GM21526 (cell line): ENCODE measurements around the gene XPNPEP2.

ENCODE experiments used
- ATAC-seq: cut with Tn5 transposase; IDR thresholded peaks from one replicate; pipeline ENCODE4 v1.9.1; 2021; ENCODE audit warnings: moderate library complexity; ENCODE audit not compliant: unreplicated experiment, low FRiP score

Gene XPNPEP2

DNA sequence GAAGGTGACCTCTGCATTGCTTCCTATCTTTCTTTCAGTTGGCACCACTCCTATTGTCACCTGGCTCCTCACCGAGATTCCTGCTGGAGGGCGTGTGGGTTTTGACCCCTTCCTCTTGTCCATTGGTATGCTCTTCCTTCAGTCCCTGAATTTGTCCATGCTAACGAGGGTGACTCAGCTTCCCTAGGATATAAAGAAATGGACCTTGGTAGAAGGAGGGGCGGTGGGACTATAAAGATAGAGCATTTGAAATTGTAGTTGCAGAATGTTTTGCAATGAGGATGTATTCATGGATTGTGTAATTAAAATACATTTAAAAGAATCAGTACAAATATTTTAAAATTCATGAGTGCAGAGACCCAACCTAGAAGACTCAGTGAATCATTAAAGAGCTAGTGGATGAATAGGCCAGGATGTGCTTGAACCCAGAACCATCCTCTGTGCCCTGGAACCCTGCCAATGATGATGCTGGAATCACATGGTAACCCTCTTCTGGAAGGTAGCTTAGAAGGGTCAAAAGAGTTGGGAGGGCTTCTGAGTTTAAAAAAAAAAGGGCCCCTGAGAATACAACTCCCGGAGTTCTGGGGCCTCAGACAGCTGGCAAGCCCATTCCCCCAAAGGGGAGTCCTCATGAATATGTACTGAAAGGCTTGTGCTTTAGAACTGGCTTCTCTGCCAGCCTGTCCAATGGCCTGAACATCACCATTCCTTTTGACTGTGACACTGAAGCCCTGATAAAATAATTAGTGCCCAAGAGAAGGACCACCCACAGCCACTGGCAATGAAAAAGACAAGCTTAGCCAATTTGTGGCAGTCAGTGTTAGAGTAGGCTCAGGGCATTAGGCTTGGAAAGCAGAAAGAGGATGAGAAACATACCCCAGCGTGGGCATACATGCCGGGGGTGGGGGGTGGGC is 8.0 kb downstream of the XPNPEP2 start:
- ATAC-seq, result no peak

DNA sequence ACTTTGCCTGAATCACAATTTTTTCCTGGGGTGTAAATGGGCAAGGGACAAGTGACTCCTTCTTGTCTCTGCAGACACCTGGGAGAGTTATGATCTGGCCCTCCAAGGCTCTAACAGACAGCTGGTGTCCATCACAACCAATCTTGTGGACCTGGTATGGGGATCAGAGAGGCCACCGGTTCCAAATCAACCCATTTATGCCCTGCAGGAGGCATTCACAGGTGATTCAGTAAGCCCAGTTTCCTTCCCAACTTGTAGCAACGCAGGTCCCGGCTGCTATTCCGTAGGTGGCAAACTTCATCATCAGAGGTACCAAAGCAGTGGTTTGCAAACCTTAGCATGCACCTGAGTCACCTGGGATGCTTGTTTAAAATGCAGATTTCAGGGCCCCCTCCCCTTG is 8.8 kb downstream of the XPNPEP2 start:
- no peak for ATAC-seq

DNA sequence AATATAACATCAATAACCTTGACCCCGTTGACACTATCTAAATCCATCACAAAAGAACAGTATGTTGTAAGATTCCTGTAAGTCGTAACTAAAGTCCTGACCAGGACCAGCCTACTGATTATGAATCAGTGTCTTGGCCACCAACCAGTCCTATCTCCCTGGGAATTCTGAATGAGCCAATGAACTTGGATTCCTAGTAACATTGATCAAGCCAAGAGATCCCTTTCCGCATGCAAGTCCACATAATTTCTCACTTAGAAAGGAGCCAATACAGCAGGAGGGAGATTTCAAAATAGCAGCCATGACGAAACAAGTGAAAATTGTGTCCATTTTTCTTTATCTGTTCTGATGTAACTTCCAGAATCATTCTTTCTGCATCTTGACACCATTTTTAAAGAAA is 9.5 kb downstream of the XPNPEP2 start:
- no peak for ATAC-seq

DNA sequence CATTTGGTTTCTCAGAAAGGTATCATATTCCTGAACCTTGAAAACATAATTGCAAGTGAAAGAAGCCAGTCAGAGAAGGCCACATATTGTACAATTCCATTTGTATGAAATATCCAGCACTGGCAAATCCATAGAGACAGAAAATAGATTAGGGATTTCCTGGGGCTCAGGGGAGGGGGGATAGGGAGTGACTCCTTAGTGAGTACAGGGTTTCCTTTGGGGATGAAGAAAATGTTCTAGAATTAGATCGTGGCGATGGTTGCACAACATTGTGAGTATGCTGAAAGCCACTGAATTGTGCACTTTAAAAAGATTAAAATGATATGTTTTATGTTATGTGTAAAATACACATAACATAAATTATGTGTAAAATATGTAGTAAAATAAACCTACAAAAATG is 10.3 kb downstream of the XPNPEP2 start:
- ATAC-seq, result no peak

DNA sequence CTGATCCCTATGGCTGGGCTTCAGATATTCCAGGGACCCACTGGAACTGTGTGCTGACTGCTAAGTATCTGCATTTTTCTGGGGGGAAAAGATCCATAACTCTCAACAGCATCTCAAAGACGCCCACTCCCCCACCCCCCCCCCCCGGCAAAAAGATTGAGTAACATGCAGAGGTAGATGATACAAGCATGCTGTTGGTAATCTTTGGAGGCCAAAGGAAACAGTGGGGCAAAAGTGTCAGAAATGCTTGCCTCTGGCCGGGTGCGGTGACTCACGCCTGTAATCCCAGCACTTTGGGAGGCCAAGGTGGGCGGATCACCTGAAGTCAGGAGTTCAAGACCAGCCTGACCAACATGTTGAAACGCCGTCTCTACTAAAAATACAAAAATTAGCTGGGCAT is 12.2 kb downstream of the XPNPEP2 start:
- ATAC-seq, result no peak

DNA sequence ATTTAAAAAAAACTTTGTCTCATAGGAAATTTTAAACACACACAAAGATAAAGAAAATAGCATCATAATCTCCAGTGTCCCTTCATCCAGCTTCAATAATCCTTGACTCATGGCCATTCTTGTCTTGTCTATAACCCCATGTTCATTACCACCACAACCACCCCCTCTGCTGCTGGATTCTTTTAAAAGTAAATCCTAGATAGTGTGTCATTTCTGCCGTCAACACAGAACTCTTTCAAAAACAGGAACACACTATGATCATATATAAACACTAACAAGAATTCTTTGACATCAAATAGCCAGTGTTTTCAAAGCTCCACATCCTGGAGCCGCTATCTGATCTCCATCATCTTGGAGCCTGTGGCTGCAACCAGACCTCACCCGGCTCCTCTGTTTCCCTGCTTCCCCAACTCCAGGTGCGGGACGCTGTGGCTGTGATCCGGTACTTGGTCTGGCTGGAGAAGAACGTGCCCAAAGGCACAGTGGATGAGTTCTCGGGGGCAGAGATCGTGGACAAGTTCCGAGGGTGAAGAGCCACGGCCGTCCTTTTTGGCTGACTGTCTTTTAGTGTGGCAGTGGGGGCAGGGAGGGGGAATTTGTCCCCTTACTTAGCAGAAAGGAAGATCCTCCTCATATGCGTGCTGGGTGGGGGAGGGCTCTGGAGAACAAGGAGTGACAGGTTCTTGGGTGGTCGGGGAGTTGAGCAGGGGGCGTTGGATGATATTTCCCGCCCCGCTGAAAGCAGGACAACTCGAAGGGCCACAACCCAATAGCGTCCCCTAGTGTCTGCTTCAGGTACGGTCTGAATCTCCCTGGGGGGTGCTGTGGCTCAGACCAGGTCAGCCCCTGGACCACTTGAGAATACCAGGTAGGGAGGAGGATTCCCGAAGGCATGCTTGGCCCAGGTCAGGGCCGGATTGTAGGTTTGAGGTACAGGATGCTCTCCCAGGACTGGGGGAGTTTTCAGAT is 15.6 kb downstream of the XPNPEP2 start:
- no peak for ATAC-seq

DNA sequence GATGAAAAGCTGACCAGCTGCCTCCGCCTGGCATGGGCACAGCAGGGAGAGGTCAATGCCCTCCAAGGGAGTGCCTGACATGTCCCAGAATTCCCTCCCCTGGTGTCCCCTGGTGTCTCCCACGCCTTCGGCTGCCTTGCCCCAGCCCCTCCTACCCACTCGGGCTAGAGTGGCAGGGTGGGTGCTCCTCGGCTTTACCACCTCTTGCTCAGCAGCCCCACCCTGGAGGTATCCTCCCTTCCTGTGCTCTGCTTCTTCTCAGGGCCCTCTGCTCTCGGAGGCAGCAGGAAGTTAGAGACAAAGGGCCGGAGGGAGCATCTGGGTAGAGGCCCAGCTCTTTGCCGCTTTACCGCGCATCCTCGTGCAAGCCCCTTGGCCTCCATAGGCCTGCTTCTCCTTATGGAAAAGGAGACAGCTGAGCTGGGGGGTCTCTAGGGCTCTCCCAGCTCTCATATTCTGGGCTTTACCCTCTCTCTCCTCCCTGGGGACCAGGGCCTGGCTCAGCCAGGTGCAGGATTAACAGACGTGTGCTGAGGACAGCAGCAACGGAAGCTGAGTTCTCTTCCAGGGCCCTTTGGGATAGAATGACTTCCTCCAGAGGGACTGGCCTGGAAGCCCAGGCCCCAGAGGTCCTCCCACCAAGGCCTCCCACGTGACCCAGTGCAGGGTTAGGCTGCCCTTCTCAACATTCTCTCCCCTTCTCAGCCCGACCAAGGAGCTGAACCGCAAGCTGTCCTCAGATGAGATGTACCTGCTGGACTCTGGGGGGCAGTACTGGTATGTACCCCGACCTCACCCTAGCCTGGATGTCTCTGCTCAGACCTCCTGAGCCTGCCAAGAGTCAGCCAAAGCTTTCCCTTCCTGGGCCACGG is 17.2 kb downstream of the XPNPEP2 start:
- ATAC-seq, result no peak

DNA sequence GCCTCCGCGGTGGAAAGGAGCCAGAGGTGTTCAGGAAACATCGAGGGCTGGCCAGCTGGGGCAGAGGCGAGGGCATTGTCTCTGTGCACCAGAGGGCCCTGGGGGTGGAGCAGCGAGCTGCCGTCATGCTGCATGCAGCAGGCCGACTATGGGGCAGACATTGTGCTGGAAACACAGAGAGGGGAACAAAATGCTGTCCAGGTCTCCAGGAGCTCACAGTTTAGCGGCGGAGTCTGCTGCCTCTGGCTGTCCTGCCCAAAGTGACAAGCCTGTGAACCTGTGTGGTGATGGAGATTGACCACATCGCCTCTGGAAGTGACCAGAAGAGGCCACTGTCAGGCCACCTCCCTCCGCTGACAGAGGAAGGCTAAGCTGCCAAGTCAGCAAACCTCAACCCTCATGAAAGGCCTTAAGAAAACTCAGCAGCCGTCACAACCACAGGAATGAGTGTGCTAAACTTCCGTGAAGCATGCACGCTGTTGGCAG is 20.8 kb downstream of the XPNPEP2 start:
- ATAC-seq, result no peak

DNA sequence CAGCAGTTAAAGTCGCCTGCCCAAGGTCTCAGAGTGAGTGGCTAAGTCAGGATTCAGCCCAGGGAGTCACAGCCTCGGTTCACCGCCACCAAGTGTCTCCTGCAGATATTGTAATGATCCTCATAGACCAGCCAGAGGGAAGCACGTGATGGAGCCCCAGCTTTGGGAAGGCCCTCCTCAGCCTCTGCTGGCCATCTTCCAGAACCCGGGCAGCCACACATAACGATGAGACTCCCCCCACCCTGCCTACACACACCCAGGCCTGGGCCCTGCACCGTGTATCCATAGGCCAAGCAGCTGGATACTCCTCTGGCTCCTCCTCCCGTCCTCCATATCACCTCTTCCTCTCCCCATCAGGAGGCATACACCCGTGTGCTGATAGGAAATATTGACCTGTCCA is 21.4 kb downstream of the XPNPEP2 start:
- ATAC-seq, result no peak

DNA sequence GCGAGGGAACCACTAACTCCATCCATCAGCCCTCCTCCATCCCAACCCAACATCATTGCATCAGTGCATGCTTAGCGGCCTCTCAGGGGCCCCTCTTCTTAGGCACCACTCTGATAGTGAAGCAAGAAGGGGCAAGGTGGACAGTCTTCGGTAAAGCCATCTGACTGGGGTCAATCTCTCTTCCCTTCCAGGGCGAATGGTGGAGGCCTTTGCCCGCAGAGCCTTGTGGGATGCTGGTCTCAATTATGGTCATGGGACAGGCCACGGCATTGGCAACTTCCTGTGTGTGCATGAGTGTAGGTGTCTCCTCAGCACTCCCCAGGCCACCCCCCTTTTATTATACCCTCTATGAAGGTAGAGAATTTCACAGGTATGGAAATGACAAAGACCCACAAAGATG is 22.2 kb downstream of the XPNPEP2 start:
- ATAC-seq, result no peak

DNA sequence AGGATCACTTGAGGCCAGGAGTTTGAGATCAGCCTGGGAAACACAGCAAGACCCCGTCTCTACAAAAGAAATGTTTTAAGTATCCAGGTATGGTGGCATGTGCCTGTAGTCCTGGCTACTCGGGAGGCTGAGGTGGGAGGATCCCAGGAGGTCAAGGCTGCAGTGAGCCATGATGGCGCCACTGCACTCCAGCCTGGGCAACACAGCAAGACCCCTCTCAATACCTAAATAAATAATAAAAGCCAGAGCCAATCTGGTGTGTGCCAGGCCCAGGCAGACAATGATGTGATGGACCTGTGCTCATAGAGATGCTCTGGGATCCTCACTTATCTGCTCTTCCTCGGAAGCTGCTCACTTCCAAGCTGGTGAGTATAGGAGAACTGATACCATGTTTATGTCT is 22.8 kb downstream of the XPNPEP2 start:
- ATAC-seq, result no peak

DNA sequence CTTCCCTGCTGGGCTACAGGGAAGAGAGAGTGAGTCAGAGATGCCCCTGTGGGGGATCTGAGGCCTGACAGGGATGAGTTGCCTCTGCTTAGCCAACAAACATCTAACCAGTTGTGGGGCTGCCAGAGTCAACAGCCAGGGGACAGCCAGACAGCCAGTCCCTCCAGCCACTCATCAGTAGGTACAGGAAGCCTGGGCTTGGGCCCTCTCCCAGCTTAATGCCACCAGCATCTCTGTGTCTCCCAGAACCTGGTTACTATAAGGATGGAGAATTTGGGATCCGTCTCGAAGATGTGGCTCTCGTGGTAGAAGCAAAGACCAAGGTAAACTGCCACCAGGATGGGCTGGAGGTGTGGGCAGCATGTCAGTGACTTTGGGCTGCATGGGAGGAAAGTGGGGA is 23.7 kb downstream of the XPNPEP2 start:
- ATAC-seq, result no peak

DNA sequence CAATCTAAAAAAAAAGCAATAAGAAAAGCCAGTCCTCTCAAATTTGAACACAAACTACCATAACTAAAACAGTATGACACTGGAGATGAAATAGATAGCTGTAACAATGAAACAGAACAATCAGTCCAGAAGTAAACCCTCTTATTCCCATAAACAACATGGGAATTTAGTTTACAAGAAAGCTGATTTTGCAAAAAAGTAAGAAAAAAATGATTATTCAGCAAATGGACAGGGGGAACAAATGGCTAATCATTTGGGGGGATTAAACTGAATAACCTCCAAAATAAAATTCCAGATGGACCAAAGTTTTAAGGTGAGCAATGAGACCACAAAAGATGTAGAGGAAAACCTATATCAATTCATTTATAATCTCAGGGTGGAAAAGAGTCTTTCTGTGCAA is 24.9 kb downstream of the XPNPEP2 start:
- no peak for ATAC-seq

DNA sequence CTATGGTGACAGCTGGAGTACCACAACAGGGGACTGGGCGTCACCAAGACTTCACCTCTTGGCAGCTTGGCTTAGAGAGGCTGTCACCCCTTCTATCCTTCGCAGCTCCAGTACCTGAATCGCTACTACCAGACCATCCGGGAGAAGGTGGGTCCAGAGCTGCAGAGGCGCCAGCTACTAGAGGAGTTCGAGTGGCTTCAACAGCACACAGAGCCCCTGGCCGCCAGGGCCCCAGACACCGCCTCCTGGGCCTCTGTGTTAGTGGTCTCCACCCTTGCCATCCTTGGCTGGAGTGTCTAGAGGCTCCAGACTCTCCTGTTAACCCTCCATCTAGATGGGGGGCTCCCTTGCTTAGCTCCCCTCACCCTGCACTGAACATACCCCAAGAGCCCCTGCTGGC is 29.4 kb downstream of the XPNPEP2 start:
- ATAC-seq, result no peak

DNA sequence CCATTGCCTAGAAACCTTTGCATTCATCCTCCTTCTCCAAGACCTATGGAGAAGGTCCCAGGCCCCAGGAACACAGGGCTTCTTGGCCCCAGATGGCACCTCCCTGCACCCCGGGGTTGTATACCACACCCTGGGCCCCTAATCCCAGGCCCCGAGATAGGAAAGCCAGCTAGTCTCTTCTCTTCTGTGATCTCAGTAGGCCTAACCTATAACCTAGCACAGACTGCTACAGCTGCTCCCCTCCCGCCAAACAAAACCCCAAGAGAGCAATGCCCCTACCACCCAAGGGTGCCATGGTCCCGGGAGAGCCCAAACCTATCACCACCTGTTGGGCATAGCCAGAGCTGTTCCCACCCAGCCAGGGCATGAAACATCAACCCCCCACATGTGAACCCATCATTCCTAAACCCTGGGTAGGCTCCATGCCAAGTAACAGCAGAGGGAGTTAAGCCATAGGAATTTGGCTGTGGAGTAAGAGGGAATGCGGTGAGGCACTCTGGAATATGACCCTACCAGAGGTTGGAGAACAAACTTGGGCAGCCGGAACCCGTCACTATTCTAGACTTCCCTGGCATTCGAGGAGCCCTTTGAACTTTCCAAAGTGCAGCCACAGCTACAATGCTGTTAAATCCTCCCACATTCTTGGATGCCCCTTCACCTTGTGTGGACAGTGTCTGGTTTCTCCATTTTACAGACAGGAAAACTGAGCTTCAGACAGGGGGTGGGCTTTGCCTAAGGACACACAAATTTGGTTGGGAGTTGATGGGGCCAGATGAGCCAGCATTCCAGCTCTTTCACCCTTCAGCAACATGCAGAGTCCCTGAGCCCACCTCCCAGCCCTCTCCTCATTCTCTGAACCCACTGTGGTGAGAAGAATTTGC is 30.0 kb downstream of the XPNPEP2 start:
- ATAC-seq, result no peak

DNA sequence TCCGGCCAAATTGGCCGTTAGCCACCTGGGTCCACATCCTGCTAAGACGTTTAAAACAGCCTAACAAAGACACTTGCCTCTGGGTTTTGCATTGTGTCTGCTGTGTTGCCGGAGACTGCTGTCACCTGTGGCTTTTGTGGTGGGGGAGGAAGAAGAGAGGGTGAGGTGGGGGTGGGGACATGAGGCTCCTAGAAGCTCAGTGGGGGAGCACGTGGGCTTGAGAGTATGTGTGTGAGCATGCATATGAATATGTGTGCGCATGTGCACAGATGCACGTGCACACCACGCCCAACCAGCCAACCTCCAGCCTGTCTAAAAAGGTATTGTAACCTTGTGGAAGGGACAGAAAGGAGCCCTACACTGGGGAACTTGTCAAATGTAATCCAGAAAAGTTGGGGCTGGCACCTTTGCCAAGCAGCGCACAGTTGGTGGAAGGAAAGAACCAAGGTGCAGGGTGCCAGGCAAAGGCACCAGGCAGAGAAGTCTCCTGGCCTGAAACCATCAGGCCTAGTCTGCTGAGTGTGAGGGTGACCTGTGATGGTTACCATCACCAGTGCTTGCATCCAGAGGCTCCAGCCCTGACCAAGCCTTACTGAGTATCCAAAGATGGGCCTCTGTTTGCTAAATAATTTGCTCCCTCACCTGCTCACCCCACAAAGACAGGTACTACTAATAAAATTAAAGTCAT is 30.8 kb downstream of the XPNPEP2 start:
- ATAC-seq, result peak; percentile 39

DNA sequence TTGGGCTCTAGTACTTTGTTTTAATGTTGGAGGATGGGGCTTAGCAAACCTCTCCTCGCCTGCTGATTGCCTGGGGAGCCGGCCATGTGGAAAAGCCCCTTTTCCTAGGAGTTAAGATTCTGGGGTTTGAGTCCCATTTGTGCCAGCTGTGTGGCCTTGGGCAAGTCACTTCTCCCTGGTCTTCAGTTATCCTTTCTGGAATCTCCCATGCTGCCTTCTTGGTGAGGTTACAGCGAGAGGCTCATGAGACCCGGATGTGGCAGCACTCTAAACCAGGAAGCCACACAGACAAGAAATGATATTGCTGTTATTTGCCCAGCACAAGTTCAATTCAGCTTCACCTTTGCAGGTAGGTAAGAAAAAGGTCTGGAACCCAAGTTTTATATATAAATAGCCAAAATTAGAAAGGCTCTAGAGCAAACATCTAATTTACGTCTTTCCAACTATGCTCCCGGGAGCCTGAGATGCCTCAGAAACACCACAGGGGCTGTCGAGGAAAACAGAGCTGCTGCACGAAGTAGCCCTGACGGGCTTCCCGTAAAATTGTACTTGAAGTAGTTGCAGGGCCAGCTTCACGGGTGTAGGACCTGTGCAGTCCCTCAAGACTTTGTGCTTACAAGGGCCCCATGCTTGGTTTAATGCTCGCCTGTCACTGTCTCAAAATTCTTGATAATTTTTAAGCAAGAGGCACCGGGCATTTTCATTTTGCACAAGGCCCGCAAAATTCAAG is 32.7 kb downstream of the XPNPEP2 start:
- no peak for ATAC-seq

DNA sequence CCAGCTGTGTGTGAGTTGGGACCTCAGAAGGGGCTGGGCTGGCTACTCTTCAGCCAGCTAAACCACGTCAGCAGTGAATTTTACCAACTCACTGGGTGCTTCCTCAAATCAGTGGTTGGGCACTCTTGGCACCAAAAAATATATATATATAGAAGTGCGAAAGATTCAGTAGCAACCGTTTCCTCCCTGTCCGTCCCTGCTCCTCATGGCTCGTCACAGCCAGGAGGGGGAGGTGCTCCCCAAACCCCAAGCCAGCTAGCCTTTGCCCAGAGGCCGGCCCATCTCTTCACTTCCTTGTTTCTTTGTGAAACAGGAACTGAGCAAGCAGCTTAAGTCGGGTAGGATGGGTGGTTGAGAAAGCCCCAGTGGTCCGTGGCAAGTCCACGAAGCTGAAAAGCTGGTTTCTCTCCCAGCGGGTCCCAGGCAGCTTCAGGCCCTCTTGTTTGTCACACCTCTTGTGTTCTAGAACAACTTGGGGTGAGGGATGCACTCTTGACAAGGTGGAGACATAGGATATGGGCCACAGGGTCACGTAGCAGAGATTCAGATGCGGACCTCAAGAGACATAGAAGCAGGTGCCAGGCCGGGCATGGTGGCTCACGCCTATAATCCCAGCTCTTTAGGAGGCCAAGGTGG is 34.1 kb downstream of the XPNPEP2 start:
- ATAC-seq, result peak; percentile 80
